ENCODE data around the gene LUC7L2. TPM values are rescaled to one million over a fixed set of nuclear protein-coding genes. Genes with fewer than 3 reads are reported as not detected.
"Not testable (repeated sequence)": the region's sequence is repeated elsewhere in the genome, so short reads cannot be mapped to it uniquely, and the experiment has no call there.

The LUC7L2 gene, protein sequence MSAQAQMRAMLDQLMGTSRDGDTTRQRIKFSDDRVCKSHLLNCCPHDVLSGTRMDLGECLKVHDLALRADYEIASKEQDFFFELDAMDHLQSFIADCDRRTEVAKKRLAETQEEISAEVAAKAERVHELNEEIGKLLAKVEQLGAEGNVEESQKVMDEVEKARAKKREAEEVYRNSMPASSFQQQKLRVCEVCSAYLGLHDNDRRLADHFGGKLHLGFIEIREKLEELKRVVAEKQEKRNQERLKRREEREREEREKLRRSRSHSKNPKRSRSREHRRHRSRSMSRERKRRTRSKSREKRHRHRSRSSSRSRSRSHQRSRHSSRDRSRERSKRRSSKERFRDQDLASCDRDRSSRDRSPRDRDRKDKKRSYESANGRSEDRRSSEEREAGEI
- total RNA-seq = 67.3 TPM
- long read RNA-seq, transcript LUC7L2-202 (10 exons, 2,645 nt) = major isoform, 89 of 137 reads
- long read RNA-seq, partial matches to known transcripts = 32 of 137 reads
- long read RNA-seq, other reads (novel, unspliced or antisense) = 13 of 137 reads

GRCh38 chr7:139359366-139360209, at the start of gene LUC7L2:
Gene LUC7L2, plus strand, starts transcription at chr7:139359894. Its CDS starts 368 bp downstream, at chr7:139360262.
- peak; percentile 100 for DNase-seq (ENCODE audit: low spot score)

- DNase-seq (ENCODE audit: low spot score) = no peak
Measured at GRCh38 chr7:139317939-139318505, 41.7 kb upstream of the LUC7L2 start.

GRCh38 chr7:139321071-139321745, 38.5 kb upstream of the LUC7L2 start:
- DNase-seq (ENCODE audit: low spot score) = no peak

GRCh38 chr7:139324709-139325108, 35.0 kb upstream of the LUC7L2 start:
- DNase-seq (ENCODE audit: low spot score) = not testable (repeated sequence)

DNA sequence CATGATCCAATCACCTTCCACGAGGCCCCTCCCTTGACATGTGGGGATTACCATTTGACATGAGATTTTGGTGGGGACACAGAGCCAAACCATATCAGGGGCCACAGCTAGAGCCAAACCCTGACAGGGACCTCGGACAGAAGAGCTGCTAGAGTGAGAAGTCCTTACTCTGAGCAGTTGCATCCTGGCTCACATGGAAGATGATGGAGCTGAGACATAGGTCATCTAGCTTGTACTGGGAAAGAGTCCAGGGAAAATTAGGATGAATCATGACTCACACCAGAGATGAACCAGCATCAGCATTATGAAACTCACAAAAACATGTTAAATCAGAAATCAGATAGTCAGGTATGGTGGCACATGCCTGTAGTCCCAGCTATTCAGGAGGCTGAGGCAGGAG, 31.3 kb upstream of the LUC7L2 start:
- DNase-seq (ENCODE audit: low spot score) = no peak

GRCh38 chr7:139329119-139329518, 30.6 kb upstream of the LUC7L2 start:
- no peak for DNase-seq (ENCODE audit: low spot score)

DNA sequence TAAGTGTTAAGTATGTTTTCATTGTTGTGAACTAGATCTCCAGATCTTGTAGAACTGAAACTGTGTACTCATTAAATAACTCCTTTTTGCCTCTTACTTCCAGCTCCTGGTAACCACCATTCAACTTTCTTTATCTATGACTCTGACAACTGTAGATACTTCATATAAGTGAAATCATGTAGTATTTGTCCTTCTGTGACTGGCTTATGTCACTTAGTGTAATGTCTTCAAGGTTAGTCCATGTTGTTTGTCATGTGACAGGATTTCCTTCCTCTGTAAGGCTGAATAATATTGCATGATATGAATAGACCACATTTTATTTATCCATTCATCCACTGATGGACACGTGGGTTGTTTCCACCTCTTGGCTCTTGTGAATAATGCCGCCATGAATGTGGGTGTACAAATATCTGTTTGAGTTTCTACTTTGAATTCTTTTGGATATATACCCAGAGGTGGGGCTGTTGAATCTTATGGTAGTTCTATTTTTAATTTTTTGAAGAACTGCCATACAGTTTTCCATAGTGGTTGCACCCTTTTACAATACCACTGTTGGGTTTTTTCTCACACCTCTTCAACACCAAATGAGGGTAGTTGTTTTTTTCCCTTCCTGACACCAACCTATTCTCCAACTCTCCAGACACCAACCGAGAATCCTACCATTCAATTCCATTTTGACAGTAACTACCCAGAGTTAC, 29.2 kb upstream of the LUC7L2 start:
- DNase-seq (ENCODE audit: low spot score) = no peak

DNA sequence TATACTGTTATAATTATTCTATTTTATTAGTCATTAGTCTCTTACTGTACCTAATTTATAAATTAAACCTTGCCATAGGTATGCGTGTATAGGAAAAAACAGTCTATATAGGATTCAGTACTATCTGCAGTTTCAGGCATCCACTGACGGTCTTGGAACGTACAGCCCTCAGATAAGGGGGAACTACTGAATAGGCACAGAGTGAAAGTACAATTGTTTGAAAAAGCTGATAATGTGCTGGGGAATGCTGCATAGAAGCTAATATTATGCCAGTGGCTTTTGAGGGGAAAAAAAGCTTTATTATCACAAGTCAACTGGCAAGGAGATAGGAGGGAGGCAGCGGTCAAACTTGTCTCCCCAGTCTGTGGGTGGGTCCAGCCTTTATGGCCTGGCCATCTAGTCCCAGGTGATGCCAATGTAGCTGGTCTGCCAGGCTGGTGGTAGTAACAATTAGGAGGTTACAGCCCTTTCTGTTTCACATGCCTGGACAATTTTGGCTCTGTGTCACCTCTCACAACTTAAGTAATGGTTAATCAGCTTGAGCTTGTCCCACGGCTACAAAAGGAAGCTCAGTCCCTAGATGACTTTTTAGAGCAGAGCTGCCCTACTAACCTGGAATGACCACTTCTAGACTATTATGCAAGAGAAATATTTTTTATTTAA, 26.9 kb upstream of the LUC7L2 start:
- no peak for DNase-seq (ENCODE audit: low spot score)

DNA sequence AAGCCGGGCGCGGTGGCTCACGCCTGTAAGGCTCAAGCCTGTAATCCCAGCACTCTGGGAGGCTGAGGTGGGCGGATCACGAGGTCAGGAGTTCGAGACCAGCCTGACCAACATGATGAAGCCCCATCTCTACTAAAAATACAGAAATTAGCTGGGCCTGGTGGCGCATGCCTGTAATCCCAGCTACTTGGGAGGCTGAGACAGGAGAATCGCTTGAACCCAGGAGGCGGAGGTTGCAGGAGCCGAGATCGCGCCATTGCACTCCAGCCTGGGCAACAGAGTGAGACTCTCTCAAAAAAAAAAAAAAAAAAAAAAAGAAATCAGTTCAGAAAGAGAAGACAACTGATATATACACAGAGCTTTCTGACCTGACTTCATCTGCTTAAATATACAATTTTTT, 26.3 kb upstream of the LUC7L2 start:
- DNase-seq (ENCODE audit: low spot score) = not testable (repeated sequence)

- DNase-seq (ENCODE audit: low spot score) = no peak
Measured at GRCh38 chr7:139334399-139335150, 25.1 kb upstream of the LUC7L2 start.

GRCh38 chr7:139339025-139339424, 20.7 kb upstream of the LUC7L2 start:
- no peak for DNase-seq (ENCODE audit: low spot score)

GRCh38 chr7:139339698-139340036, 20.0 kb upstream of the LUC7L2 start:
- no peak for DNase-seq (ENCODE audit: low spot score)

DNA sequence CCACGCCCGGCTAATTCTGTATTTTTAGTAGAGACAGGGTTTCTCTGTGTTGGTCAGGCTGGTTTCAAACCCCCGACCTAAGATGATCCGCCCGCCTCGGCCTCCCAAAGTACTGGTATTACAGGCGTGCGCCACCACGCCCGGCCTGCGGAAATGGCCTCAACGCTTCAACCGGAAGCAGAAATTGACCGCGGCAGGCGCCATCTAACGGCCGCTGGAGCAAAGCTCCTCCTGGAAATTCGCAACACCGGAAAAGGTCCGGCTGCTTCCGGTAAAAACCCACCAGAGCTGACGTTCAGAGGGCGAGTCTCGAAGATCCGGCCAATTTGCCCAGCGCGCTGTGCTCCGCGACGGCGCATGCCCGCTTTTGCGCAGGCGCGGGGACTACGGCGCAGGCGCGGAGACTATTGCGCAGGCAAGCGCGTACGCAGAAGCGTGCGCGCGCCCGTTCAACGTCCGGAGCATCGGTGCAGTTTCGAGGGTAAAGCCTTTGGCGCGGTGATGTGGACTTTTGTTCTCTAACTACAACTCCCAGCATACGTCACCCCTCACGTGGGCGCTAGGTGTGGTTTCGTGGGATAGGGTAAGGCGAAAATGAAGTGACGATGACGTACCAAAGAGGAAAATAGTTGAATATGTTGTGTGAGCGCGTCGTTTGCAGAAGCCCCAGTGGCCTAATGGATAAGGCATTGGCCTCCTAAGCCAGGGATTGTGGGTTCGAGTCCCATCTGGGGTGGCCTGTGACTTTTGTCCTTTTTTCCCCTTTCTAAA, 19.5 kb upstream of the LUC7L2 start:
- peak; percentile 98 for DNase-seq (ENCODE audit: low spot score)

DNA sequence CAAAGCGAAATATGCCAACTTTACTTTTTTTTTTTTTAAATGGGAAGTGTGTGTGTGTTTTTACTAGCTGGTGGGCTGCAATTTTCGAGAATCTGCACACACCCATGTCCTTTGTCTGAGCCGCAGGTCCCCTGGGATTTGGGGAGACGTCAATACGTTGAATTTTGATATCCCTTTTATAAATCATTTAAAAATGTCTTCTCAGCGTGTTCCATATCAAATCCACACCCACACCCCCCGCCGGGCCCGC, 19.0 kb upstream of the LUC7L2 start:
- no peak for DNase-seq (ENCODE audit: low spot score)

- DNase-seq (ENCODE audit: low spot score) = peak; percentile 95
Measured at GRCh38 chr7:139341058-139341775, 18.5 kb upstream of the LUC7L2 start, which contains the start of gene FMC1. Gene FMC1, plus strand, starts transcription at chr7:139341337. Its CDS starts 48 bp downstream, at chr7:139341385.

DNA sequence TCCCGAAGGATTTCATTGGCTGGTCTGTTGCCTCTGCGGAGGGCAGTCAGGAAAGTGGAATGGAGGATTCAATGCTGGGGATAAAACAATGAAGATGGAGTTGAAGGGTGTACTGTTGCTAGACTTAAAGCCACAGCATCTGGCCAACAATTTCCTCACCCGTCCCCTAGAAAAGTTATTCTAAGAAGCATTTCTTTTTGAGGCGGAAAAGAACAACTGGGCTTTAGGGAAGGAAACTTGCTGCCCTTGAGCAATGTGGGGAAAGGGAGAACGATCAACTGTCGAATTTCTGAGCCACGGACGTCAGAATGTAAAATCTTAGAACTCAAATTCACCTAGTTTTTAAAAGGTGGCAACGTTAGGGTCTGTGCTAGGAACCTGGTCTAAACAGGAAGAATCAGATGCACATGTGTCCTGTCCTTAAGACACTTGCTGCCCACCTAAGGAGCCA, 17.9 kb upstream of the LUC7L2 start:
- no peak for DNase-seq (ENCODE audit: low spot score)

- no peak for DNase-seq (ENCODE audit: low spot score)
Measured at GRCh38 chr7:139345042-139345441, 14.7 kb upstream of the LUC7L2 start.

- no peak for DNase-seq (ENCODE audit: low spot score)
Measured at GRCh38 chr7:139351027-139351426, 8.7 kb upstream of the LUC7L2 start.

Data from mesenteric fat pad (tissue), 1 donor.